ENCODE data around the gene SDCBP2.

The SDCBP2 gene

DNA sequence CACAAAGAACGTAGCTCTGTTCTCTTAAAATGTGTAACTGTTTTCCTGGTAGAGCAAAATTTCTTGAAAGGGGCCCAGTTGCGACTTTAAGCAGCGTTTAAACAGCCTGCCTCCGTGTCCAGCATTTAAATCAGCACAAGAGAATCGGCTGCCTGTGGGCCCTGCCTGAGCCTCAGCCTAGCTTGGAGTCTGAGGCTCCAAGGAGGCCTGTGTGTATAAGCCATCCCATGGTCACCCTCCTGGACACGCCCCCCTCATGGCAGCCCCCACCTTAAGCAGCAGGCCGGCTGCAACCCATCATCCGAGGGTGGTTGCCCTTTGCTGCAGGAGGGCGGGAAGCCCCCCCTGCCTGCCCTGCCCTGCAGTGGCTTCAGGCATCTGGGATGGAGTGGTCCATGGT lies 18.9 kb downstream of the SDCBP2 start:
- FAIRE-seq, result no peak

DNA sequence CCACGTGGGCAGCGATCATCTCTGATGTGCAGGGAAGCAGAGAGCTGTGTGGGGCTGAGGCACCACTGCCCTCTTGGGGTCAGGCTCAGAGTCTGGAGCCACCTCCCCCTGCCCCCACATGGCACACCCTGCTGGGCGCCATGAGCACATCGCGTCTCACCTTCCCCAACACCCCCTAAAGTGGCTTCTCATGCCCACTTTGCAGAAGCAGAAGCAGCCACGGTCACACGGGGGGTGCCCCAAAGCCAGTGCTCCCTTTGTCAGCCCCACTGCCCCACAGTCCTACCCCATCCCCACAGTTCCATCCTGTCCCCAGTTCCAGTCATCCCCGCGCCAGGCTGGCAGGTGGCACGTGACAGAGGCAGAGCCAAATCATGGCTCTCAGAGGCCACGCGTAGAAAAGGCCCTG lies 19.5 kb downstream of the SDCBP2 start:
- no peak for FAIRE-seq

- no peak for FAIRE-seq
These were observed 20.2 kb downstream of the SDCBP2 start for GRCh38 chr20:1308702-1309095.

DNA sequence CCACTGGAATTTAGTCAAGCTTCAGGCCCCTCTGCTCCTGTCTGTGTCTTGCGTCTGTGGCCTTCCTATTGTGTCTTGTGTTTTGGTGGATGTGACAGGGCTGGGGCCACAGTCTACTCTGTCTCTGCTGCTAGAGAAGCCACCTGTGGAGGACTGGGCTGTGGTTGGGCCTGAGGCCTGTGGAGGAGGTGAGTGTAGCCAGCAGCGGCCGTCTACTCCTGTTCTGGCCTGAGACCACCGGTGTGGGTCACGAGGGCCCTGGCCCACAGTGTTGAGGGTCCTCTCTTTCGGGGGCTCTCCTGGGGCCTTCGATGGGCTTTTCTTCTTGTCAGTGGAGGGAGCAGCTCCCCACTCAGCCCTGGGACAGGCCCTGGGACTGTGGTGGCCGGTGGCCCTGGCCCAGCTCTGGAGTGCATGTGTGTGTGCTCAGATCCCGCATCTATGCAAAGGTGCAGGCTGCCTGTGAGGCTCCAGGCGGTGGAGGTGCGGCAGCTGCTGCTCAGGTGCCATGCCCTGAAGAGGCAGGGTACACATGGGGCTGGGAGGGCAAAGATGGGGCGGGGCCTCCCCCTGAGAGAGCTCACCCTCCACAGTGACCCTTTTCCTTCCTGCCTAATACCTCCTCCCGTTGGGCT lies 20.8 kb downstream of the SDCBP2 start:
- FAIRE-seq, result no peak

DNA sequence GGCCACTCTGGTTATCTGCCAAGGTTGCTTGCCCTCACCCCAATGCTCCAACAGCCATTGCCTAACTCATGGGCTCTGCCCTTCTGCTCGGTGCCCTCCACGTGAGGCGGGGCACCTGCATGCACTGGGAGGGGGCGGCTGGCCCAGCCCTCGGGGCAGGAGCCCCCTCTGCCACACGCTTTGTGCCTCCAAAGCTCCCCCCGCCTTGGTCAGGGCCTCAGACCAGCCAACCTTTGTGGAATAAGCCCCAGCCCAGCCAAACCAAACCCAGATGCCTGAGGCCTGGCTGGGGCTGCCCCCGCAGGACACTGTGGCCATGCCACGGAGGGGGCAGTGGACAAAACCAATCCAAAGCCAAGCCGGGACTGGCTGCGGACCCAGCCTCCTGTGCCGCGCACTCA lies 21.4 kb downstream of the SDCBP2 start:
- FAIRE-seq, result no peak

DNA sequence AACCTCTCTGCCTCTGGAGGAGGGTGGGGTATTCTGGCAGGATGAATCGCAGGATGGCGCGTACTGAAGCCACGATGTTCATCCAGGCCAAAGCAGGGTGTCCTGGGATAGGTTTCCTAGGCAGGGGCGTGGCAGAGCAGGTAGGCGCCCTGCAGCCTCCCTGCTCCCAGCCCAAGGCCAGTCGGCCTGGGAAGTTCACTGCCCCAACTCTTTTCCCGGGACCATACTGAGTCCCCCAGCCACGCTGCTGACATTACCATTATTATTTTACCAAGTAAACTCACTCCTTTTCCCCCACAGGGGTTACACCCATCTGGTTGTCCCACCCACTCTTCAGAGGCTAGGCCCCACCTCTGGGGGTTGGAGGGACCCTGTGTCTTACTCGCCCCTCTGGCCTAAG lies 21.8 kb downstream of the SDCBP2 start:
- FAIRE-seq, result no peak

- no peak for FAIRE-seq
These were observed 22.4 kb downstream of the SDCBP2 start for GRCh38 chr20:1306316-1307135.

DNA sequence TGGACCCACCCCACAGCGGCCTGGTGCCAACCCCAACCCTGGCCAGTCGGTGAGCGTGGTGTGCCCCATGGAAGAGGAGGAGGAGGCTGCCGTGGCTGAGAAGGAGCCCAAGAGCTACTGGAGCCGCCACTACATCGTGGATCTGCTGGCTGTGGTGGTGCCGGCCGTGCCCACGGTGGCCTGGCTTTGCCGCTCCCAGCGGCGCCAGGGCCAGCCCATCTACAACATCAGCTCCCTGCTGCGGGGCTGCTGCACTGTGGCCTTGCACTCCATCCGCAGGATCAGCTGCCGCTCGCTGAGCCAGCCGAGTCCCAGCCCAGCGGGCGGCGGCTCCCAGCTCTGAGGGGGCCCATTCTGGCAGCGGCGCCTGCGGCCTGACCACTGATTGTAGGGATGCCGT lies 23.2 kb downstream of the SDCBP2 start:
- no peak for FAIRE-seq

- no peak for FAIRE-seq
These were observed 24.0 kb downstream of the SDCBP2 start for GRCh38 chr20:1304710-1305515.

GRCh38 chr20:1302685-1303541 lies 26.0 kb downstream of the SDCBP2 start:
- FAIRE-seq, result no peak

DNA sequence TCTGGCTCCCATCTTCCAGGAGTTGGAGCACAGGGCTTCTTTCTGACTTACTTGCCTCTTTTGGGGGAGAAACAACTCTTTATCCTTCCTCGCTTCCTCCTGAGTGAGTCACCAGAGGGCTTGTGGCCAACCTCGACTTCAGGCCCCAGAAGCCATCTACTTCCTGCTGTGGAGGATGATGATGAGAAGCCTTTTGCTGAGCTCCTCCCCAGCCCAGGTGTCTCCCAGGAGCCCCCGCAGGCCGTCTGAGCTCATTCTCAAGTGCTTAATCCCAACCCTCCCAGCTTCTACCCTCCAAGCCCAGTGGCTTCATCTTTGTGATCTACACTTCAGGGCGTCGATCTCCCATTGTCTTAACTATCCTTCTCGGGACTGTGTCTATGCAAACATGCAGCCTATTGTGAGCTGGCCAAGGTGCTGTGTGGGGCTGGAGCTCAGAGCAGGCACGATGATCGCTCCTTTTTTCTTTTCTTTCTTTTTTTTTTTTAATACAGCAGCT lies 27.9 kb downstream of the SDCBP2 start:
- FAIRE-seq, result no peak

DNA sequence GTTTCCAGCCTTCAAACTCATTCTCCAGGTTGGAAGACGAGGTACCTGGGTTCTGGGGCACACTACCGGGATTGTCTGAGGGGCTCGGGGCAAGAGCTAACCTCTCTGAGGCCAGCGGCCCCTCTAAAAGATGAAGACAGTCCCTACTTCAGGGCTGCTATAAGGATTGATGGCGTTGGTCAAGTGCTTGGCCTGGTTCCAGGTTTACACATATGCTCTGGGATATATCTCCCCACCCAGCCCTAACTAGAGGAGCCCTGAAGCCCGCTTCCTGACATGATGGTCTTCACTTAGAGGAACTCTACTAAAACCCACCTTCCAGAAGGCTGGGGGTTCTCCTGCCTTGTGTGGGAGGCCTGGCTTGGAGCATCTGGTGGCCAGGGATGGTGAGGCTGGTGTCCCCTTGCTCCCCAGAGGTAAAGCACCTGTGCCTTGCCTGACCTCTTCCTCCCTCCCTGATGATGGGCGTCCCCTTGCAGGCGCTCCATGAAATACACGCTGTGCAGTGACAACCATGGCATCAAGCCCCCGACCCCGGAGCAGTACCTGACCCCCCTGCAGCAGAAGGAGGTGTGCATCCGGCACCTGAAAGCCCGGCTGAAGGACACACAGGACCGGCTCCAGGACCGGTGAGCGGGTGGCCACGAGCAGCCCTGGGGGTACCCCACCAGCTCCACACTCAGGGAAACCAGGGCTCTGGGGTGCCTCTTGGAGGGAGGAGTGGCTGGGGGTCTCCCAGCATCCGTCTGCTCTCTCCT lies 28.7 kb downstream of the SDCBP2 start:
- FAIRE-seq, result no peak

GRCh38 chr20:1299522-1299921 lies 29.4 kb downstream of the SDCBP2 start:
- FAIRE-seq, result no peak

- FAIRE-seq, result no peak
These were observed 29.9 kb downstream of the SDCBP2 start for GRCh38 chr20:1298888-1299511.

- FAIRE-seq, result no peak
These were observed 30.8 kb downstream of the SDCBP2 start for GRCh38 chr20:1298166-1298565.

DNA sequence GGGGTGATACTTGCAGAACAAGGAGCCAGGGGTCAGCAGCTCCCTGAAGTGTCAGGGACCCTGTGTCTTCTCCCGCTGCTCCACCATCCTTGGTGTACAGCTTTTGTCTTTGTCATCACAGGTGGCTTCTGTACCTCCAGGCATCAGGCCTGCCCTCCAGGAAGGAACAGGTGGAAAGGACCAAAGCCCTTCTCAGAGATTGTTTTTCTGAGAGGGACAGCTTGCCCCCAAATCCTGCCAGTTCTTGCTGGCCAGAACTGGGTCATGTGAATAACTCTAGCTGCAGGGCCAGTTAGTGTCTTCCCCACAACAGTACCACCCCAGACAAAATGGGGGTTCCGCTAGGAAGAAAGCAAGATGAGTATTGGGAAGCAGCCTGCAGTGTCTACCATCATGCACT lies 31.5 kb downstream of the SDCBP2 start:
- FAIRE-seq, result no peak

GRCh38 chr20:1296922-1297321 lies 32.0 kb downstream of the SDCBP2 start:
- FAIRE-seq, result no peak

DNA sequence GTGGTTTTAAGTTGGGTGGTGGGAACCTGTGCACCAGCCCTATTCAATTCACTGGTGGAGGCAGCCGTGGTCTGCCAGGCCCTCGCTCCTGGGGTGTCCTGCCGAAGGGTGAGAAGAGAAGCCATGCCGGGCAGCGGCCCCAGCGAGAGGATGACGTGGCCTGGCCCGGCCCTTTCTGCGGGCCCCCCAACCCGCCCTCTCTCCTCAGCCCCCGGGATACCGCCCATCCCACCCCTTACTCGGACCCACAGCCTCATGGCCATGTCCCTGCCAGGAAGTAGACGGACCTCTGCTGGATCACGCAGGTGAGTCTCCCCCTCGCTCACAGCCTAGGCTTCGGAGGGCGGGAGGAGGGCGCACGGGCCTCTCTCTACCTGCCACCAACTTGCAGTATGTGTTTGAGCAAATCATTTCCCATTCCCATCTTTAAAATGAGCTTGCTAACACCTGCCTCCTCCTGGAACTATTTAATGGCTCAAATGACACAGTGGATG lies 32.8 kb downstream of the SDCBP2 start:
- FAIRE-seq, result no peak

- no peak for FAIRE-seq
These were observed 33.5 kb downstream of the SDCBP2 start for GRCh38 chr20:1295276-1295930.

GRCh38 chr20:1294497-1294896 lies 34.4 kb downstream of the SDCBP2 start:
- FAIRE-seq, result no peak

All from TTC549 (cell line).